ENCODE measurements around the gene OLIG2.
A peak's percentile ranks its signal among the peaks of the same experiment; 100 is the strongest.

OLIG2 gene

GRCh38 chr21:33076600-33077329, 51.0 kb downstream of the OLIG2 start:
- Histone ChIP-seq H2AFZ (ENCODE audit: low read depth) (peak overlapping the region; percentile 62; the same call in 1 of the 2 replicates), H4K20me1 (ENCODE audit: insufficient read depth) (no peaks in the 10 kb centered on the region), H3K36me3 (ENCODE audit: insufficient read depth) (no peaks in the 10 kb centered on the region), H3K4me1 (ENCODE audit: low read depth, poor library complexity, severe bottlenecking) (peaks cover 64% of the 10 kb centered on the region), H3K9ac (no peak overlapping the region; the same call in 1 of the 2 replicates), H3K4me3 (IDR thresholded peaks at IDR 0.05; ENCODE audit: insufficient read depth, low read depth, low read length) (no peak overlapping the region), H3K27ac (peak overlapping the region; percentile 57), H3K4me2 (peak overlapping the region; percentile 89), H3K79me2 (ENCODE audit: insufficient read depth, low read depth) (no peaks in the 10 kb centered on the region), H3K27me3 (ENCODE audit: insufficient read depth, low read depth) (no peaks in the 10 kb centered on the region)
- TF ChIP-seq CTCF (conservative IDR thresholded peaks at IDR 0.05; ENCODE audit: low read depth, low read length): no peak
